ENCODE results near the gene PHF20.

DNA sequence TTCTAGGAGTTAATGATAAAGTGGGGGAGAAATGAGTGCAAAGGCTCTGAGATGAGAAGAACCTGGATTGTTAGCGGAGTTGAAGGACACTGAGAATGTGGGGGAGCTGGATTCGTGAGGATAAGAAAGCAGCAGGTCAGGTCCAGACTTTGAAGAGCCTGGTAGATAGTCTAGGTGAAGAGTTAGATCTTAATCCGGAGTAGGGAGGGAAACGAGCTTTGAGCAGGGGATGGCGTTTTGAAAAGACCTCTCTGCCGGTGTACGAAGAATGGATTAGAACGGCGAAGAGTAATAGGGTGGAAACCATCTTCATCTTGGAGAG lies 487 bp upstream of the PHF20 start:
- TF ChIP-seq, protein P1, sequence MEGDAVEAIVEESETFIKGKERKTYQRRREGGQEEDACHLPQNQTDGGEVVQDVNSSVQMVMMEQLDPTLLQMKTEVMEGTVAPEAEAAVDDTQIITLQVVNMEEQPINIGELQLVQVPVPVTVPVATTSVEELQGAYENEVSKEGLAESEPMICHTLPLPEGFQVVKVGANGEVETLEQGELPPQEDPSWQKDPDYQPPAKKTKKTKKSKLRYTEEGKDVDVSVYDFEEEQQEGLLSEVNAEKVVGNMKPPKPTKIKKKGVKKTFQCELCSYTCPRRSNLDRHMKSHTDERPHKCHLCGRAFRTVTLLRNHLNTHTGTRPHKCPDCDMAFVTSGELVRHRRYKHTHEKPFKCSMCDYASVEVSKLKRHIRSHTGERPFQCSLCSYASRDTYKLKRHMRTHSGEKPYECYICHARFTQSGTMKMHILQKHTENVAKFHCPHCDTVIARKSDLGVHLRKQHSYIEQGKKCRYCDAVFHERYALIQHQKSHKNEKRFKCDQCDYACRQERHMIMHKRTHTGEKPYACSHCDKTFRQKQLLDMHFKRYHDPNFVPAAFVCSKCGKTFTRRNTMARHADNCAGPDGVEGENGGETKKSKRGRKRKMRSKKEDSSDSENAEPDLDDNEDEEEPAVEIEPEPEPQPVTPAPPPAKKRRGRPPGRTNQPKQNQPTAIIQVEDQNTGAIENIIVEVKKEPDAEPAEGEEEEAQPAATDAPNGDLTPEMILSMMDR (IDR thresholded peaks at IDR 0.05; ENCODE audit: insufficient read depth, low read length) = no peak
- TF ChIP-seq POLR2AphosphoS5 (IDR thresholded peaks at IDR 0.05; ENCODE audit: low read depth) = no peak
- TF ChIP-seq, protein P2, sequence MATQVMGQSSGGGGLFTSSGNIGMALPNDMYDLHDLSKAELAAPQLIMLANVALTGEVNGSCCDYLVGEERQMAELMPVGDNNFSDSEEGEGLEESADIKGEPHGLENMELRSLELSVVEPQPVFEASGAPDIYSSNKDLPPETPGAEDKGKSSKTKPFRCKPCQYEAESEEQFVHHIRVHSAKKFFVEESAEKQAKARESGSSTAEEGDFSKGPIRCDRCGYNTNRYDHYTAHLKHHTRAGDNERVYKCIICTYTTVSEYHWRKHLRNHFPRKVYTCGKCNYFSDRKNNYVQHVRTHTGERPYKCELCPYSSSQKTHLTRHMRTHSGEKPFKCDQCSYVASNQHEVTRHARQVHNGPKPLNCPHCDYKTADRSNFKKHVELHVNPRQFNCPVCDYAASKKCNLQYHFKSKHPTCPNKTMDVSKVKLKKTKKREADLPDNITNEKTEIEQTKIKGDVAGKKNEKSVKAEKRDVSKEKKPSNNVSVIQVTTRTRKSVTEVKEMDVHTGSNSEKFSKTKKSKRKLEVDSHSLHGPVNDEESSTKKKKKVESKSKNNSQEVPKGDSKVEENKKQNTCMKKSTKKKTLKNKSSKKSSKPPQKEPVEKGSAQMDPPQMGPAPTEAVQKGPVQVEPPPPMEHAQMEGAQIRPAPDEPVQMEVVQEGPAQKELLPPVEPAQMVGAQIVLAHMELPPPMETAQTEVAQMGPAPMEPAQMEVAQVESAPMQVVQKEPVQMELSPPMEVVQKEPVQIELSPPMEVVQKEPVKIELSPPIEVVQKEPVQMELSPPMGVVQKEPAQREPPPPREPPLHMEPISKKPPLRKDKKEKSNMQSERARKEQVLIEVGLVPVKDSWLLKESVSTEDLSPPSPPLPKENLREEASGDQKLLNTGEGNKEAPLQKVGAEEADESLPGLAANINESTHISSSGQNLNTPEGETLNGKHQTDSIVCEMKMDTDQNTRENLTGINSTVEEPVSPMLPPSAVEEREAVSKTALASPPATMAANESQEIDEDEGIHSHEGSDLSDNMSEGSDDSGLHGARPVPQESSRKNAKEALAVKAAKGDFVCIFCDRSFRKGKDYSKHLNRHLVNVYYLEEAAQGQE (IDR thresholded peaks at IDR 0.05; ENCODE audit: insufficient replicate concordance, low read depth) = no peak
- no peak for TF ChIP-seq GABPA (IDR thresholded peaks at IDR 0.05; ENCODE audit: low read depth)

All from HL-60 (cell line).